ENCODE data around the gene CASP7. TPM values are rescaled to one million over a fixed set of nuclear protein-coding genes. Genes with fewer than 3 reads are reported as not detected.

The CASP7 gene
- total and polyA plus RNA-seq, 10 of the 15 experiments (the other 5 are each of a cell fraction or from before 2014, with no cell fraction given): 23.7 to 34.4 (median 28.7) TPM

- H3K27ac ChIP-seq (ENCODE audit: control insufficient read depth, insufficient read depth): no peak overlapping the region
- intact Hi-C loops (cut with micrococcal nuclease; ENCODE audit: unreplicated experiment) (no loop called here), in situ Hi-C loops (cut with MboI) (no loop called here)
- SMC1A ChIA-PET (ENCODE audit: uncharacterized antibody, unreplicated experiment): no interaction called here
- H3K27me3 ChIP-seq (replicated peaks in 1 of 2; ENCODE audit: control insufficient read depth in 2 of 2, insufficient read depth in 2 of 2, low read length in 1 of 2): no peaks in the 10 kb centered on the region; a peak in 1 of 4 replicates
- no peak overlapping the region for H3K9ac ChIP-seq (ENCODE audit: control insufficient read depth, insufficient read depth, low read length)
- no TSS peak for BruUV-seq (replicated peaks)
- RAD21 ChIA-PET (ENCODE audit: unreplicated experiment): no interaction called here
- no peaks in the 10 kb centered on the region for H3K36me3 ChIP-seq (ENCODE audit: control insufficient read depth in 2 of 2, insufficient read depth in 2 of 2, low read length in 1 of 2)
- DNase-seq (ENCODE audit: low read depth, low spot score) (no peak), FAIRE-seq (no peak), ATAC-seq (no peak)
- H3K79me2 ChIP-seq (ENCODE audit: control insufficient read depth, insufficient read depth, low read length): no peaks in the 10 kb centered on the region
- no peaks in the 10 kb centered on the region for H4K20me1 ChIP-seq (ENCODE audit: control insufficient read depth, insufficient read depth)
- H3K4me3 ChIP-seq: no peak overlapping the region
- H3K4me1 ChIP-seq (ENCODE audit: control insufficient read depth, insufficient read depth, low read length): no peaks in the 10 kb centered on the region
- H3K4me2 ChIP-seq (ENCODE audit: control insufficient read depth, insufficient read depth): no peak overlapping the region
- CTCF ChIA-PET: no interaction called here
- no peaks in the 10 kb centered on the region for H3K9me3 ChIP-seq (replicated peaks; ENCODE audit: control insufficient read depth, insufficient read depth, low read length)
- H2AFZ ChIP-seq (ENCODE audit: control insufficient read depth, low read depth, low read length): no peak overlapping the region
- POLR2A ChIA-PET: no interaction called here
- 0% methylated on average over 3 of the region's 3 CpGs for WGBS (ENCODE audit: insufficient coverage, insufficient replicate concordance, low lambda C conversion rate, missing lambda C conversion rate)
- TF ChIP-seq PBX3 (IDR thresholded peaks at IDR 0.05; ENCODE audit: insufficient replicate concordance, low read depth, low read length) (no peak), FOXM1 (IDR thresholded peaks at IDR 0.05; ENCODE audit: low read depth, low read length) (no peak), E2F4 (IDR thresholded peaks at IDR 0.05; ENCODE audit: low read depth, low read length) (no peak), ETV6 (conservative IDR thresholded peaks at IDR 0.05 in 1 of 2, IDR thresholded peaks at IDR 0.05 in 1 of 2; ENCODE audit: borderline replicate concordance in 1 of 2, low read depth in 1 of 2) (no peak), CEBPZ (IDR thresholded peaks at IDR 0.05; ENCODE audit: low read depth, low read length) (no peak), HSF1 (IDR thresholded peaks at IDR 0.05; ENCODE audit: low read depth, low read length) (no peak), JUNB (IDR thresholded peaks at IDR 0.05) (no peak), SUPT20H (IDR thresholded peaks at IDR 0.05; ENCODE audit: borderline replicate concordance, control insufficient read depth, low read depth, low read length) (no peak), RAD51 (IDR thresholded peaks at IDR 0.05) (no peak), MXI1 (IDR thresholded peaks at IDR 0.05; ENCODE audit: low read depth, low read length) (no peak), ZBTB4 (CRISPR knock-in tag; IDR thresholded peaks at IDR 0.05) (no peak), BACH1 (IDR thresholded peaks at IDR 0.05; ENCODE audit: borderline replicate concordance) (no peak), NRF1 (conservative IDR thresholded peaks at IDR 0.05; ENCODE audit: low read depth, low read length) (no peak), ZNF217 (IDR thresholded peaks at IDR 0.05) (no peak)
Measured at GRCh38 chr10:113648478-113648877, 31.2 kb upstream of the CASP7 start.
